GM20000 (cell line): ENCODE results near the gene LAMTOR4.

Experiments used
- DNase-seq: peaks from one replicate; pipeline ENCODE4 v3.0.0; 2012; ENCODE audit warnings: low spot score
- CTCF ChIP-seq: IDR thresholded peaks from 2 replicates; pipeline ENCODE4 v1.5.1; 2012; ENCODE audit warnings: mild to moderate bottlenecking, control low read depth; ENCODE audit errors: extremely low read depth, missing control alignments

Gene LAMTOR4

GRCh38 chr7:100106633-100107032 lies 42.1 kb upstream of the LAMTOR4 start:
- no peak for DNase-seq
- TF ChIP-seq CTCF, result no peak

GRCh38 chr7:100107125-100107737 lies 41.5 kb upstream of the LAMTOR4 start:
- DNase-seq, result no peak
- no peak for TF ChIP-seq CTCF

- TF ChIP-seq CTCF, result no peak
- no peak for DNase-seq
Measured at GRCh38 chr7:100107890-100108289, 40.8 kb upstream of the LAMTOR4 start.

GRCh38 chr7:100109521-100110163 lies 39.1 kb upstream of the LAMTOR4 start:
- no peak for DNase-seq
- TF ChIP-seq CTCF, result no peak

GRCh38 chr7:100111156-100111555 lies 37.6 kb upstream of the LAMTOR4 start:
- TF ChIP-seq CTCF, result no peak
- no peak for DNase-seq

GRCh38 chr7:100111914-100112313 lies 36.8 kb upstream of the LAMTOR4 start:
- DNase-seq, result no peak
- TF ChIP-seq CTCF, result no peak

GRCh38 chr7:100115026-100115425 lies 33.7 kb upstream of the LAMTOR4 start:
- no peak for TF ChIP-seq CTCF
- no peak for DNase-seq
